Heart left ventricle (tissue), 16 donors: ENCODE results near the gene SLC9A9. TPM values are rescaled to one million over a fixed set of nuclear protein-coding genes. Genes with fewer than 3 reads are reported as not detected.

ENCODE experiments used
- ATAC-seq, 4 donors: fragments of 200-7000 bp; cut with Tn5 transposase; one replicate each; pipeline ENCODE4 v1.9.1; 2020 to 2022; ENCODE audit warnings: moderate library complexity in 4 of 4, mild to moderate bottlenecking in 3 of 4, moderate number of reproducible peaks in 1 of 4
- DNase-seq, 5 donors: peaks; one replicate each; pipeline ENCODE4 v3.0.0-alpha.2; 2020
- H3K27ac ChIP-seq, 12 donors: fragments of 200-600 bp; sonication (generic) in 4 of 12; one replicate each; pipeline versions ENCODE4 v1.5.0 to v1.8.0; 2016 to 2022; ENCODE audit warnings: mild to moderate bottlenecking in 2 of 12
- H3K27me3 ChIP-seq, 9 donors: fragments of 200-600 bp; sonication (generic) in 2 of 9; one replicate each; pipeline versions ENCODE4 v1.5.1 to v1.8.0; 2016 to 2022; ENCODE audit warnings: mild to moderate bottlenecking in 3 of 9
- H3K36me3 ChIP-seq, 9 donors: fragments of 200-600 bp; sonication (generic) in 2 of 9; one replicate each; pipeline versions ENCODE4 v1.5.0 to v1.8.0; 2018 to 2022; ENCODE audit warnings: mild to moderate bottlenecking in 2 of 9
- H3K4me1 ChIP-seq, 12 donors: fragments of 200-600 bp; sonication (generic) in 4 of 12; one replicate each; pipeline versions ENCODE4 v1.5.0 to v1.8.0; 2016 to 2022; ENCODE audit warnings: mild to moderate bottlenecking in 3 of 12
- H3K4me3 ChIP-seq, 12 donors: fragments of 200-600 bp; sonication (generic) in 4 of 12; one replicate each; pipeline versions ENCODE4 v1.5.0 to v1.8.0; 2017 to 2022; ENCODE audit warnings: mild to moderate bottlenecking in 9 of 12, moderate library complexity in 4 of 12
- H3K9me3 ChIP-seq, 12 donors: fragments of 200-600 bp; sonication (generic) in 4 of 12; one replicate each; pipeline versions ENCODE4 v1.5.0 to v1.8.0; 2016 to 2022; ENCODE audit warnings: mild to moderate bottlenecking in 1 of 12
- POLR2A ChIP-seq, 2 donors: fragments of 450-650 bp; IDR thresholded peaks; one replicate each; pipeline ENCODE4 v1.6.1; 2017; ENCODE audit warnings: antibody characterized with exemption in 2 of 2, mild to moderate bottlenecking in 2 of 2, moderate library complexity in 2 of 2
- WGBS, 4 donors: extraction: QIAGEN DNeasy Blood & Tissue Kit in 2 of 4; methylation state at CpG; one replicate each; pipeline versions ENCODE4 v1.1.5 to v1.1.7; 2013 to 2018; 5-methylcytosine and 5-hydroxymethylcytosine counted together
- intact Hi-C, 10 donors: fragments of 100-400 bp; cut with DNase I; formaldehyde crosslinking; loops; one replicate each; pipeline versions ENCODE4 v1.11.1 to v1.14.2; 2022
- polyA plus RNA-seq, 2 donors: library from polyadenylated mRNA; stranded (reverse); fragments of 200-250 nt; gene quantifications; one replicate each; pipeline ENCODE4 v1.2.3, GENCODE V29; 2013
- total RNA-seq, 9 donors: library from RNA; depleted of rRNA in 2 of 9; stranded (reverse); fragments of >200 nt in 2 of 9; fragmentation: NEBNext Ultra II Directional in 3 of 9; extraction: Animal tissue kit (Norgen Biotek cat#: 25700) in 3 of 9; gene quantifications; one replicate each; pipeline versions ENCODE4 v1.1.0 to v1.2.4, GENCODE V29; 2016 to 2023
- TF ChIP-seq, protein P1 (sequence below), 12 donors: fragments of 200-600 bp; sonication (generic) in 4 of 12; IDR thresholded peaks; one replicate each; pipeline versions ENCODE4 v1.5.0 to v1.8.0; 2018 to 2022; ENCODE audit warnings: antibody characterized with exemption in 12 of 12, mild to moderate bottlenecking in 5 of 12
- donor health status: ischemic (EF 13 %, LVEDD 7.1; RV severe dilation, severe dysfunction).
- donor health status: healthy with polysubstance abuse.
- donor health status: DM: no; HTN: yes; CAD: no.
- donor health status: DM: no; HTN: no; CAD: no.
- donor health status: ischemic (EF 25% LVEDD 6.9; RV normal size, moderate dysfunction).
- donor health status: ischemic (EF 25% LVEDD 5.7; RV mildly dilated, moderate dysfunction).
- donor health status: healthy.
- donor health status: DM: yes; HTN: yes; CAD: no.
- donor health status: ischemic (EF 35%, LVEDD 5.7; RV mildly dilated, moderate dysfunction).
- donor health status: nonischemic (EF 11% LVEDD 7.7; RV severe dilation, severe dysfunction).
- donor health status: DM: yes; HTN: yes; CAD: no.
- donor health status: PGD.
- donor health status: ischemic (EF 29% LVEDD 5.4; RV normal size, mild dysfunction).
- donor health status: nonischemic (EF 23%, LVEDD 6.1; RV moderate dilation, normal function).

SLC9A9 gene
- total and polyA plus RNA-seq, 11 donors = 0.76 to 17.5 (median 3.3) TPM

DNA sequence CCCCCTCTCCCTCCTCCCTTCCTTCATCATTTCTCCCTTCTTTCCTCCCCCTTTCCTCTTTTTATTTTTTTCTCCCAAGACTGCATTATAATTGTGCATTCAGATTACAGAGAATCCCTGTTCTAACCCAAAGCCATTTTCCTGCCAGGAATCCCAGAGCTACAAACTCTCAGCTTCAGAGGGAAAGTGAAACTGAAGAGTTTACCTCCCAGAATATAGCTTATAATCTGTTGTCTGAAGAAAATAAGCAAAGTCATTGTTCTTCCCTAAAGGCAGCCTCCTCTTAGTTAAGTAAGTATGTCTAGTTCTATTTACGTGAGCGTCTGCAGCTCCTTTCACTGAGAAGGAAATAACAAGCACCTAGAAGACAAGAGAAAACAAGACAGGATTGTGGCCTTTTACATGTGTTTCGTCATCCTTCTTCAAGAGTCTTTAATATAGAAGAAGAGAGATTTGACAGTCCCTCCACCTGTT is 631.5 kb downstream of the SLC9A9 start:
- no peak for TF ChIP-seq POLR2A (IDR thresholded peaks at IDR 0.05)
- TF ChIP-seq, protein P1, sequence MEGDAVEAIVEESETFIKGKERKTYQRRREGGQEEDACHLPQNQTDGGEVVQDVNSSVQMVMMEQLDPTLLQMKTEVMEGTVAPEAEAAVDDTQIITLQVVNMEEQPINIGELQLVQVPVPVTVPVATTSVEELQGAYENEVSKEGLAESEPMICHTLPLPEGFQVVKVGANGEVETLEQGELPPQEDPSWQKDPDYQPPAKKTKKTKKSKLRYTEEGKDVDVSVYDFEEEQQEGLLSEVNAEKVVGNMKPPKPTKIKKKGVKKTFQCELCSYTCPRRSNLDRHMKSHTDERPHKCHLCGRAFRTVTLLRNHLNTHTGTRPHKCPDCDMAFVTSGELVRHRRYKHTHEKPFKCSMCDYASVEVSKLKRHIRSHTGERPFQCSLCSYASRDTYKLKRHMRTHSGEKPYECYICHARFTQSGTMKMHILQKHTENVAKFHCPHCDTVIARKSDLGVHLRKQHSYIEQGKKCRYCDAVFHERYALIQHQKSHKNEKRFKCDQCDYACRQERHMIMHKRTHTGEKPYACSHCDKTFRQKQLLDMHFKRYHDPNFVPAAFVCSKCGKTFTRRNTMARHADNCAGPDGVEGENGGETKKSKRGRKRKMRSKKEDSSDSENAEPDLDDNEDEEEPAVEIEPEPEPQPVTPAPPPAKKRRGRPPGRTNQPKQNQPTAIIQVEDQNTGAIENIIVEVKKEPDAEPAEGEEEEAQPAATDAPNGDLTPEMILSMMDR (IDR thresholded peaks at IDR 0.05) = no peak
- Histone ChIP-seq H3K9me3 (no peaks in the 10 kb centered on the region), H3K27ac (no peak overlapping the region), H3K4me1 (peaks cover 0 to 12% (median 0%) of the 10 kb centered on the region in 12 donors), H3K4me3 (peak overlapping the region in 1 of 12 donors; percentile 6), H3K36me3 (no peaks in the 10 kb centered on the region), H3K27me3 (no peaks in the 10 kb centered on the region)
- 57 to 72% (median 63%) methylated on average over 3 of the region's 3 CpGs for WGBS, 4 donors
- DNase-seq (no peak), ATAC-seq (no peak)
- intact Hi-C loops = no loop called here

Other genes starting within 250 kb of the SLC9A9 start
- gene DIPK2A, start 123.4 kb upstream of the SLC9A9 start, total RNA-seq = 10 to 100 TPM in 5 of 9 donors, 1 to 10 TPM in 4; 5.2 to 13.9 (median 10.5) TPM
- 1 to 10 TPM; 3.3 to 4.7 TPM for gene DIPK2A, start 123.4 kb upstream of the SLC9A9 start, polyA plus RNA-seq